Measurements from ENCODE around the gene DENND5A.

The DENND5A gene

GRCh38 chr11:9148035-9148434 lies 117.1 kb downstream of the DENND5A start:
- ATAC-seq (no peak), DNase-seq (no peak)
- Mint-ChIP-seq H3K27ac (peak overlapping the region in 1 of 2 donors; percentile 66), H3K27me3 (no peaks in the 10 kb centered on the region), H3K4me3 (no peak overlapping the region), H3K4me1 (peaks cover 11% of the 10 kb centered on the region), H3K9me3 (no peaks in the 10 kb centered on the region)

- Mint-ChIP-seq H3K27ac (no peak overlapping the region), H3K9me3 (no peaks in the 10 kb centered on the region), H3K27me3 (no peaks in the 10 kb centered on the region), H3K4me1 (peaks cover 11% of the 10 kb centered on the region), H3K4me3 (no peak overlapping the region)
- no peak for ATAC-seq
- DNase-seq = no peak
Measured at GRCh38 chr11:9146477-9146876, 118.7 kb downstream of the DENND5A start.

GRCh38 chr11:9145283-9145682 lies 119.9 kb downstream of the DENND5A start:
- H3K9me3 Mint-ChIP-seq = no peaks in the 10 kb centered on the region
- no peak overlapping the region for H3K4me3 Mint-ChIP-seq
- H3K27me3 Mint-ChIP-seq = no peaks in the 10 kb centered on the region
- DNase-seq (no peak), ATAC-seq (no peak)
- H3K4me1 Mint-ChIP-seq = peaks cover 11% of the 10 kb centered on the region
- H3K27ac Mint-ChIP-seq = peak overlapping the region; percentile 49 to 52

GRCh38 chr11:9144828-9145227 lies 120.3 kb downstream of the DENND5A start:
- Mint-ChIP-seq H3K4me3 (no peak overlapping the region), H3K9me3 (no peaks in the 10 kb centered on the region), H3K4me1 (peaks cover 12% of the 10 kb centered on the region), H3K27ac (peak overlapping the region in 1 of 2 donors; percentile 69), H3K27me3 (no peaks in the 10 kb centered on the region)
- no peak for DNase-seq
- no peak for ATAC-seq

- Mint-ChIP-seq H3K27me3 (no peaks in the 10 kb centered on the region), H3K9me3 (no peaks in the 10 kb centered on the region), H3K4me3 (no peak overlapping the region), H3K4me1 (peaks cover 15% of the 10 kb centered on the region), H3K27ac (no peak overlapping the region)
- ATAC-seq (no peak), DNase-seq (no peak)
Measured at GRCh38 chr11:9143721-9144120, 121.4 kb downstream of the DENND5A start.

- Mint-ChIP-seq H3K9me3 (no peaks in the 10 kb centered on the region), H3K27me3 (no peaks in the 10 kb centered on the region), H3K27ac (peak overlapping the region; percentile 22 to 82), H3K4me3 (no peak overlapping the region), H3K4me1 (peaks cover 11% of the 10 kb centered on the region)
- no peak for DNase-seq
- ATAC-seq = no peak
Measured at GRCh38 chr11:9142732-9143131, 122.4 kb downstream of the DENND5A start.

GRCh38 chr11:9141186-9141585 lies 124.0 kb downstream of the DENND5A start:
- Mint-ChIP-seq H3K4me3 (no peak overlapping the region), H3K9me3 (no peaks in the 10 kb centered on the region), H3K27ac (no peak overlapping the region), H3K27me3 (no peaks in the 10 kb centered on the region), H3K4me1 (peaks cover 14% of the 10 kb centered on the region)
- ATAC-seq (no peak), DNase-seq (no peak)

- no peak overlapping the region for H3K27ac Mint-ChIP-seq
- ATAC-seq (no peak), DNase-seq (no peak)
- H3K27me3 Mint-ChIP-seq = no peaks in the 10 kb centered on the region
- H3K4me3 Mint-ChIP-seq = no peak overlapping the region
- no peaks in the 10 kb centered on the region for H3K9me3 Mint-ChIP-seq
- H3K4me1 Mint-ChIP-seq = peaks cover 14% of the 10 kb centered on the region
Measured at GRCh38 chr11:9139628-9140357, 125.4 kb downstream of the DENND5A start.

- H3K9me3 Mint-ChIP-seq = no peaks in the 10 kb centered on the region
- no peak overlapping the region for H3K4me3 Mint-ChIP-seq
- DNase-seq (no peak), ATAC-seq (peak; percentile 40)
- H3K4me1 Mint-ChIP-seq = peaks cover 14% of the 10 kb centered on the region
- H3K27ac Mint-ChIP-seq = no peak overlapping the region
- H3K27me3 Mint-ChIP-seq = no peaks in the 10 kb centered on the region
Measured at GRCh38 chr11:9138612-9139579, 126.3 kb downstream of the DENND5A start.

GRCh38 chr11:9138133-9138453 lies 127.1 kb downstream of the DENND5A start:
- H3K4me1 Mint-ChIP-seq = peaks cover 14% of the 10 kb centered on the region
- no peak overlapping the region for H3K27ac Mint-ChIP-seq
- no peaks in the 10 kb centered on the region for H3K27me3 Mint-ChIP-seq
- ATAC-seq (peak; percentile 27), DNase-seq (no peak)
- no peaks in the 10 kb centered on the region for H3K9me3 Mint-ChIP-seq
- no peak overlapping the region for H3K4me3 Mint-ChIP-seq

GRCh38 chr11:9137293-9138132 lies 127.6 kb downstream of the DENND5A start:
- H3K27ac Mint-ChIP-seq = no peak overlapping the region
- ATAC-seq = peak; percentile 88
- peak; percentile 64 to 67 for DNase-seq
- H3K4me1 Mint-ChIP-seq = peaks cover 14% of the 10 kb centered on the region
- no peaks in the 10 kb centered on the region for H3K27me3 Mint-ChIP-seq
- no peaks in the 10 kb centered on the region for H3K9me3 Mint-ChIP-seq
- no peak overlapping the region for H3K4me3 Mint-ChIP-seq

GRCh38 chr11:9136741-9137140 lies 128.4 kb downstream of the DENND5A start:
- no peaks in the 10 kb centered on the region for H3K27me3 Mint-ChIP-seq
- no peak for DNase-seq
- peaks cover 14% of the 10 kb centered on the region for H3K4me1 Mint-ChIP-seq
- H3K27ac Mint-ChIP-seq = no peak overlapping the region
- H3K4me3 Mint-ChIP-seq = no peak overlapping the region
- ATAC-seq = no peak
- H3K9me3 Mint-ChIP-seq = no peaks in the 10 kb centered on the region

GRCh38 chr11:9133956-9134355 lies 131.2 kb downstream of the DENND5A start:
- H3K4me1 Mint-ChIP-seq = peaks cover 7% of the 10 kb centered on the region
- no peak for ATAC-seq
- DNase-seq = no peak
- no peaks in the 10 kb centered on the region for H3K27me3 Mint-ChIP-seq
- H3K4me3 Mint-ChIP-seq = no peak overlapping the region
- no peaks in the 10 kb centered on the region for H3K9me3 Mint-ChIP-seq
- H3K27ac Mint-ChIP-seq = no peak overlapping the region

- Mint-ChIP-seq H3K9me3 (no peaks in the 10 kb centered on the region), H3K27me3 (no peaks in the 10 kb centered on the region), H3K4me1 (no peaks in the 10 kb centered on the region), H3K4me3 (no peak overlapping the region), H3K27ac (no peak overlapping the region)
- ATAC-seq = peak; percentile 53
- DNase-seq = no peak
Measured at GRCh38 chr11:9132203-9132878, 132.8 kb downstream of the DENND5A start.

GRCh38 chr11:9130297-9130696 lies 134.9 kb downstream of the DENND5A start:
- no peak for ATAC-seq
- Mint-ChIP-seq H3K4me3 (no peak overlapping the region), H3K4me1 (no peaks in the 10 kb centered on the region), H3K27ac (no peak overlapping the region), H3K27me3 (no peaks in the 10 kb centered on the region), H3K9me3 (no peaks in the 10 kb centered on the region)
- no peak for DNase-seq

Measured in stimulated activated naive CD8-positive, alpha-beta T cell treated with anti-CD3 and anti-CD28 coated beads, Interleukin-15, amount 100 ng/mL, for 72 hours (primary cell).